Spleen (tissue), 11 donors: ENCODE measurements around the gene CCDC12. TPM values are rescaled to one million over a fixed set of nuclear protein-coding genes. Genes with fewer than 3 reads are reported as not detected.

Experiments
- DNase-seq: peaks from one replicate; pipeline ENCODE4 v3.0.0-alpha.2; 2020
- H3K27ac ChIP-seq, 8 donors: fragments of 200-600 bp; sonication (generic) in 7 of 8; 1 replicate in 4 of 8; 2 replicates in 4 of 8; pipeline versions ENCODE4 v1.5.0 to v1.8.0; 2016 to 2021; ENCODE audit warnings: inconsistent platforms in 4 of 8, mild to moderate bottlenecking in 4 of 8, moderate library complexity in 1 of 8
- H3K27me3 ChIP-seq, 7 donors: fragments of 200-600 bp; sonication (generic) in 6 of 7; replicated peaks in 1 of 7; 1 replicate in 4 of 7; 2 replicates in 3 of 7; pipeline versions ENCODE4 v1.5.0 to v1.8.0; 2016 to 2021; ENCODE audit warnings: inconsistent platforms in 3 of 7, mild to moderate bottlenecking in 1 of 7
- H3K36me3 ChIP-seq, 6 donors: fragments of 200-600 bp; sonication (generic) in 5 of 6; 1 replicate in 4 of 6; 2 replicates in 2 of 6; pipeline versions ENCODE4 v1.5.0 to v1.8.0; 2016 to 2021; ENCODE audit warnings: inconsistent platforms in 2 of 6
- H3K4me1 ChIP-seq, 6 donors: fragments of 200-600 bp; sonication (generic) in 5 of 6; 1 replicate in 3 of 6; 2 replicates in 3 of 6; pipeline versions ENCODE4 v1.5.0 to v1.8.0; 2016 to 2021; ENCODE audit warnings: inconsistent platforms in 3 of 6
- H3K4me3 ChIP-seq, 8 donors: fragments of 200-600 bp; sonication (generic) in 7 of 8; 1 replicate in 4 of 8; 2 replicates in 4 of 8; pipeline versions ENCODE4 v1.5.0 to v1.8.0; 2016 to 2021; ENCODE audit warnings: inconsistent platforms in 4 of 8, mild to moderate bottlenecking in 4 of 8, moderate library complexity in 2 of 8
- H3K9me3 ChIP-seq, 8 donors: fragments of 200-600 bp; sonication (generic) in 7 of 8; 1 replicate in 4 of 8; 2 replicates in 4 of 8; pipeline versions ENCODE4 v1.5.0 to v1.8.0; 2016 to 2021; ENCODE audit warnings: inconsistent platforms in 4 of 8
- POLR2A ChIP-seq, 3 donors: fragments of 450-650 bp; IDR thresholded peaks; one replicate each; pipeline ENCODE4 v1.5.1; 2017; ENCODE audit warnings: antibody characterized with exemption in 3 of 3, mild to moderate bottlenecking in 1 of 3
- POLR2AphosphoS5 ChIP-seq, 3 donors: sonication (generic); formaldehyde crosslinking; IDR thresholded peaks; one replicate each; pipeline ENCODE4 v1.5.1; 2017; ENCODE audit warnings: antibody characterized with exemption in 3 of 3
- WGBS, 5 donors: extraction: QIAGEN DNeasy Blood & Tissue Kit in 3 of 5; methylation state at CpG; one replicate each; pipeline versions ENCODE4 v1.1.5 to v1.1.7; 2013 to 2018; 5-methylcytosine and 5-hydroxymethylcytosine counted together
- intact Hi-C: fragments of 100-400 bp; cut with DNase I; formaldehyde crosslinking; loops from one replicate; pipeline ENCODE4 v1.15.0; 2023; ENCODE audit warnings: low total_unique reads
- polyA plus RNA-seq, 3 donors: library from polyadenylated mRNA; stranded (reverse); fragments of 200-250 nt; gene quantifications; one replicate each; pipeline ENCODE4 v1.2.1, GENCODE V29; 2013
- total RNA-seq, 7 donors: library from RNA; depleted of rRNA in 3 of 7; stranded (reverse); fragments of >200 nt in 3 of 7; fragmentation: NEBNext Ultra II Directional in 4 of 7; extraction: Animal tissue kit (Norgen Biotek cat#: 25700) in 4 of 7; gene quantifications; one replicate each; pipeline versions ENCODE4 v1.1.0 to v1.2.1, GENCODE V29; 2016 to 2021
- TF ChIP-seq, protein P1 (sequence below), 11 experiments: fragments of 200-600 bp in 7 of 11; fragments of 450-650 bp in 4 of 11; sonication (generic) in 4 of 11; IDR thresholded peaks in 8 of 11; conservative IDR thresholded peaks in 3 of 11; 1 replicate in 7 of 11; 2 replicates in 4 of 11; pipeline versions ENCODE4 v1.4.0 to v1.8.0; 2016 to 2021; ENCODE audit warnings: antibody characterized with exemption in 11 of 11, inconsistent platforms in 4 of 11, mild to moderate bottlenecking in 1 of 11
- donor health status: healthy with polysubstance abuse.
- donor health status: DM: no; HTN: no; CAD: no; lungs with moderate emphysema.
- donor health status: DM: no; HTN: no; CAD: no.
- donor health status: Bipolar disorder and iron deficiency.
- donor health status: healthy.
- donor health status: DM: no; HTN: no; CAD: no.
- donor health status: DM: yes; HTN: yes; CAD: no.

Gene CCDC12
- total and polyA plus RNA-seq, 10 donors: 36.5 to 124 (median 55.7) TPM

DNA sequence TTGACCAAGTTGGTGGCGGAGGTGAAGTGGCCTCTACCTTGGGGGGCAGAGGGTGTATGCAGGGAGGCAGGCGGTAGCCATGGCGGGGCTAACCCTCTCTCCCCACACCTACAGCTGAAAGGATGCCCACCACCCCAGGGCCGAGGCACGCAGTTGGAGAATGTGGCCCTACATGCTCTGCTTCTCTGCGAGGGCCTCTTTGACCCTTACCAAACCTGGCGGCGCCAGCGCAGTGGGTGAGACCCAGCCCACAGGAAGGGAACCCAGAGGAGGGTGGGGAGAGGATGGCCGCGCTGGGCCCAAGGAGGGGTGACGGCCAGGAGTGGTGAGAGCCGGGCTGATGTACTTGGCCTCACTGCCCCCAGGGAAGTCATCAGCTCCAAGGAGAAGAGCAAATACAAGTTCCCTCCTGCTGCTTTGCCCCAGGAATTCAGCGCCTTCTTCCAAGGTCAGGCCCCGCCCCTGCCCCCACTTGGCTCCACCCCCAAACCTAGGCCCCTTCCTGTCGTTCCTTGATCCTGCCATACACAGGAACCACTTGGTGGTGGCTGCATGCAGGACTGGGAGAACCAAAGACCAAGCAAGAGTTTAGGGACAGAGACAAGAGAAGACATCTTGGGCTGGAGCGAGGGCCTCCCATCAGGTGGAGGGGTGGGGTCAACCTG lies 12.7 kb upstream of the CCDC12 start:
- Histone ChIP-seq H3K27me3 (no peaks in the 10 kb centered on the region), H3K4me3 (peak overlapping the region in 6 of 8 donors; percentile 15 to 66 (median 39)), H3K27ac (peak overlapping the region; percentile 45 to 95 (median 84)), H3K36me3 (peaks cover 0 to 57% (median 20%) of the 10 kb centered on the region in 6 donors), H3K4me1 (peaks cover 39 to 98% (median 75%) of the 10 kb centered on the region in 6 donors), H3K9me3 (no peaks in the 10 kb centered on the region)
- intact Hi-C loops: no loop called here
- TF ChIP-seq POLR2AphosphoS5 (IDR thresholded peaks at IDR 0.05): peak in 2 of 3 donors; percentile 9 to 55
- no peak for TF ChIP-seq POLR2A (IDR thresholded peaks at IDR 0.05)
- DNase-seq: no peak
- WGBS, 5 donors: 55 to 79% (median 70%) methylated on average over 14 to 17 of the region's 17 CpGs

DNA sequence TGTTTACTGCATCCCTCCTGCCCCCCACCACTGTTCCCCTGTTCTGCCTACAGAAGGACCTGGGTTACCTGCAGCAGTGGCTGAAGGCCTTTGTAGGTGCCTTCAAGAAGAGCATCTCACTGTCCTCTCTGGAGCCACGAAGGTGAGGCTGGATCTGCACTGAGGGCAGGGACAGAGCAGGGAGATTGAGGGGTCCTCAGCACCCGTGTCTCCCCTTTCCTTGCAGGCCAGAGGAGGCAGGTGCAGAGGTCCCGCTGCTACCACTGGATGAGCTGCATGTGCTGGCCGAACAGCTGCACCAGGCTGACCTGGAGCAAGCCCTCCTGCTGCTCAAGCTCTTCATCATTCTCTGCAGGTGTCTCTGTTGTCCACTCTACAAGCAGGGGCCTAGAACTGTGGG lies 12.1 kb upstream of the CCDC12 start:
- Histone ChIP-seq H3K27ac (peak overlapping the region; percentile 57 to 95 (median 84)), H3K4me3 (peak overlapping the region in 6 of 8 donors; percentile 22 to 66 (median 39)), H3K36me3 (peaks cover 0 to 50% (median 14%) of the 10 kb centered on the region in 6 donors), H3K9me3 (no peaks in the 10 kb centered on the region), H3K4me1 (peaks cover 39 to 99% (median 78%) of the 10 kb centered on the region in 6 donors), H3K27me3 (no peaks in the 10 kb centered on the region)
- TF ChIP-seq, protein P1, sequence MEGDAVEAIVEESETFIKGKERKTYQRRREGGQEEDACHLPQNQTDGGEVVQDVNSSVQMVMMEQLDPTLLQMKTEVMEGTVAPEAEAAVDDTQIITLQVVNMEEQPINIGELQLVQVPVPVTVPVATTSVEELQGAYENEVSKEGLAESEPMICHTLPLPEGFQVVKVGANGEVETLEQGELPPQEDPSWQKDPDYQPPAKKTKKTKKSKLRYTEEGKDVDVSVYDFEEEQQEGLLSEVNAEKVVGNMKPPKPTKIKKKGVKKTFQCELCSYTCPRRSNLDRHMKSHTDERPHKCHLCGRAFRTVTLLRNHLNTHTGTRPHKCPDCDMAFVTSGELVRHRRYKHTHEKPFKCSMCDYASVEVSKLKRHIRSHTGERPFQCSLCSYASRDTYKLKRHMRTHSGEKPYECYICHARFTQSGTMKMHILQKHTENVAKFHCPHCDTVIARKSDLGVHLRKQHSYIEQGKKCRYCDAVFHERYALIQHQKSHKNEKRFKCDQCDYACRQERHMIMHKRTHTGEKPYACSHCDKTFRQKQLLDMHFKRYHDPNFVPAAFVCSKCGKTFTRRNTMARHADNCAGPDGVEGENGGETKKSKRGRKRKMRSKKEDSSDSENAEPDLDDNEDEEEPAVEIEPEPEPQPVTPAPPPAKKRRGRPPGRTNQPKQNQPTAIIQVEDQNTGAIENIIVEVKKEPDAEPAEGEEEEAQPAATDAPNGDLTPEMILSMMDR (IDR thresholded peaks at IDR 0.05 in 8 of 11, conservative IDR thresholded peaks at IDR 0.05 in 3 of 11): no peak
- TF ChIP-seq POLR2A (IDR thresholded peaks at IDR 0.05): no peak
- TF ChIP-seq POLR2AphosphoS5 (IDR thresholded peaks at IDR 0.05): no peak
- intact Hi-C loops: no loop called here
- WGBS, 5 donors: 89 to 96% (median 91%) methylated on average over 2 to 4 of the region's 4 CpGs
- DNase-seq: no peak

DNA sequence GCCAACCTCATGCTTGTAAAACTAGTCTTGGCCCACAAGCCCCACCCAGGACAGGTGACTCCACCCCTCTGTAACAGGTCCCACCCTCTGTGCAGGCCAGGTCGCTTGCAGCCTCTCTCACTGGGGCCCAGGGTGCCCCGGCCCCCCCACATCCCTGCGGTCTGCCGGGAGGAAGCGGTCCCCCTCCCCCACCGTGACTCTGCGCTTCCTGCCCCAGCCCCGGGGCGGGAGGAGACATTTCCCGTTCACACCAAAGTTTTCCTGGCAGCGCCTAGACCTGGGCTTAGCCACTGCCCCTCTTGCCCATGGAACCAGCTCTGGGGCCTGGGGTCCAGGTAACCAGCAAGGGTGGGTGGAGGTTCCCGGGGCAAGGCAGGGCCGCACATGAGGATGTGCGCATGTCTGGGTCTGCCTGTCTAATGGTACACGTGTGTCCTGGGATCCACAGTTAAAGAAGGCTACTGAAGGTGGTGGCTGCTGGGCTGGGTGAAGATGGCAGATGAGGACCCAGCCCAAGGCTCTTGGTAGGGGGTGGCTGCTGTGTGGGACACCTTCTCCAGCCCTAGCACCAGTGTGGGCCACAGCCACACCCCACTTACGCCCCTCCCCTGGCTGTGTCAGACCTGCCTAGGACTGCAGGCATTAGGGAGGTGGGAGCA lies 11.3 kb upstream of the CCDC12 start:
- Histone ChIP-seq H3K27me3 (no peaks in the 10 kb centered on the region), H3K9me3 (no peaks in the 10 kb centered on the region), H3K36me3 (peaks cover 0 to 43% (median 11%) of the 10 kb centered on the region in 6 donors), H3K27ac (peak overlapping the region; percentile 57 to 95 (median 84)), H3K4me1 (peaks cover 39 to 100% (median 84%) of the 10 kb centered on the region in 6 donors), H3K4me3 (peak overlapping the region in 7 of 8 donors; percentile 22 to 66 (median 38))
- 9 to 30% (median 12%) methylated on average over 1 to 16 of the region's 16 CpGs for WGBS, 5 donors
- intact Hi-C loops: no loop called here
- DNase-seq: peak; percentile 98
- TF ChIP-seq POLR2AphosphoS5 (IDR thresholded peaks at IDR 0.05) (peak; percentile 91 to 97 (median 91)), POLR2A (IDR thresholded peaks at IDR 0.05) (no peak)
- TF ChIP-seq, protein P1 (IDR thresholded peaks at IDR 0.05 in 8 of 11, conservative IDR thresholded peaks at IDR 0.05 in 3 of 11): peak in 1 of 11 experiments; percentile 16

DNA sequence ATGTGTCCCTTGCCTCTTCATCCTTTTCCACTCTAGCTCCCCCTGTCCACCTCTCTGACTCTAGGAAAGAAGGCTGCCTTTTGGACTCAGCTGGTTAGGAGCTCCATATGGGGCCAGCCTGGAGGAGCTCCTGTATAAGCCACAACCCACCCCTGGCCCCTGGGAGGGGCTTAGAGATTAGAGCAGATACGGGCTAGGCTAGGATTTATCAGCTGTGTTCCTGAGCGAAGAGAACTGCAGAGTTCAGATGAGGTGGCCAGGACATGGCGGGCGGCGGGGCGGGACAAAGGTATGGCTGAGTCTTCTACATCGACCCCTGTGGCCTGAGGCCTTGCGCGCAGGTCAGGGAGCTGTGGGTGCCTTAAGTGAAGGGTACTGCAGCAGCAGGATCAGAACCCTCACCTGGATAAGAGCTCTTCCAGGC lies 10.8 kb upstream of the CCDC12 start:
- no peak for DNase-seq
- intact Hi-C loops: no loop called here
- no peaks in the 10 kb centered on the region for H3K9me3 ChIP-seq
- H3K4me3 ChIP-seq: peak overlapping the region in 6 of 8 donors; percentile 22 to 66 (median 39)
- H3K4me1 ChIP-seq: peaks cover 44 to 100% (median 89%) of the 10 kb centered on the region in 6 donors
- H3K27ac ChIP-seq: peak overlapping the region; percentile 14 to 95 (median 84)
- H3K36me3 ChIP-seq: peaks cover 0 to 37% (median 9%) of the 10 kb centered on the region in 6 donors
- TF ChIP-seq POLR2AphosphoS5 (IDR thresholded peaks at IDR 0.05) (no peak), POLR2A (IDR thresholded peaks at IDR 0.05) (no peak)
- TF ChIP-seq, protein P1 (IDR thresholded peaks at IDR 0.05 in 8 of 11, conservative IDR thresholded peaks at IDR 0.05 in 3 of 11): no peak
- WGBS, 5 donors: 27 to 58% (median 53%) methylated on average over 6 to 9 of the region's 9 CpGs
- no peaks in the 10 kb centered on the region for H3K27me3 ChIP-seq
